ENCODE data around the gene IRF2BPL. TPM values are rescaled to one million over a fixed set of nuclear protein-coding genes. Genes with fewer than 3 reads are reported as not detected.

The IRF2BPL gene
- total RNA-seq, 1 donor from 2014 or later: 4.8 TPM

- peak; percentile 80 for TF ChIP-seq EZH2 (IDR thresholded peaks at IDR 0.05)
- TF ChIP-seq CTCF (IDR thresholded peaks at IDR 0.05): no peak
- TF ChIP-seq EZH2phosphoT487 (IDR thresholded peaks at IDR 0.05): peak; percentile 71
- Mint-ChIP-seq H3K4me1 (peaks cover 61% of the 10 kb centered on the region), H3K36me3 (peaks cover 2% of the 10 kb centered on the region), H3K9me3 (no peaks in the 10 kb centered on the region), H3K27ac (peak overlapping the region; percentile 66), H3K27me3 (ENCODE audit: insufficient read depth, low read depth) (peaks cover 6% of the 10 kb centered on the region), H3K4me3 (peak overlapping the region; percentile 90)
- H3K27ac ChIP-seq: no peak overlapping the region
- peaks cover 26% of the 10 kb centered on the region for H4K20me1 ChIP-seq (ENCODE audit: low read depth)
- no peaks in the 10 kb centered on the region for H3K9me3 ChIP-seq (ENCODE audit: low read depth)
- H3K36me3 ChIP-seq: no peaks in the 10 kb centered on the region
- no peak overlapping the region for H2AFZ ChIP-seq (replicated peaks)
- H3K27me3 ChIP-seq: peaks cover 33% of the 10 kb centered on the region
- peak; percentile 52 for DNase-seq (ENCODE audit: low spot score)
- H3K9ac ChIP-seq: no peak overlapping the region
- peak overlapping the region; percentile 63 for H3K4me3 ChIP-seq
- peaks cover 52% of the 10 kb centered on the region for H3K4me1 ChIP-seq
- peaks cover 26% of the 10 kb centered on the region for H3K79me2 ChIP-seq (ENCODE audit: low read depth)
- peaks cover 43% of the 10 kb centered on the region for H3F3A ChIP-seq (ENCODE audit: low read depth)
- H3K4me2 ChIP-seq: peak overlapping the region; percentile 95
These were observed 2.2 kb downstream of the IRF2BPL start for GRCh38 chr14:77026166-77026929.

DNA sequence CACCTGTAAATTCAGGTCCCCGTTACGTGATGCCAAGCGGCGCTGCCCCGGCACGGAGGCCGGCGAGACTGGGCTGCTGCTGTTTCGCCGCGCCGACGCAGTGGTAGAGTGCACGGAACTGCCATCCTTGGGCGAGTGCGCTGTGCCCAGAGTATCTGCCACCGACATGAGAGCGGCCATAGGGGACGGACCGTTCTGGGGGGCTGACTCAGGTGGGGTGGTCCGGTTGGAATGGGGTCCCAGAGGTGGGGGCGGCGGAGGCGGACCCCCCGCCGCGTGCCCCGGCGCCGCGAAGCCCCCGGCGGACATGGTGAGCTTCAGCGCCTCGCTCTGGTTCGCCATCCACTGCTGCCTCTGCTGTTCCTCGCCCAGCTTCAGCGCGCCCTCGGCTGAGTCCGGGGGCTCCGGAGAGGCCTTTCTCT is 2.8 kb downstream of the IRF2BPL start:
- peaks cover 39% of the 10 kb centered on the region for H3F3A ChIP-seq (ENCODE audit: low read depth)
- Mint-ChIP-seq H3K27ac (no peak overlapping the region), H3K27me3 (ENCODE audit: insufficient read depth, low read depth) (peaks cover 6% of the 10 kb centered on the region), H3K9me3 (no peaks in the 10 kb centered on the region), H3K36me3 (peaks cover 2% of the 10 kb centered on the region), H3K4me1 (peaks cover 55% of the 10 kb centered on the region), H3K4me3 (peak overlapping the region; percentile 89)
- peaks cover 33% of the 10 kb centered on the region for H3K27me3 ChIP-seq
- no peak overlapping the region for H2AFZ ChIP-seq (replicated peaks)
- H3K9ac ChIP-seq: no peak overlapping the region
- no peaks in the 10 kb centered on the region for H3K36me3 ChIP-seq
- H3K4me2 ChIP-seq: peak overlapping the region; percentile 95
- peaks cover 52% of the 10 kb centered on the region for H3K4me1 ChIP-seq
- no peak overlapping the region for H3K27ac ChIP-seq
- peaks cover 26% of the 10 kb centered on the region for H4K20me1 ChIP-seq (ENCODE audit: low read depth)
- peak; percentile 65 for DNase-seq (ENCODE audit: low spot score)
- H3K9me3 ChIP-seq (ENCODE audit: low read depth): no peaks in the 10 kb centered on the region
- H3K79me2 ChIP-seq (ENCODE audit: low read depth): peaks cover 26% of the 10 kb centered on the region
- TF ChIP-seq CTCF (IDR thresholded peaks at IDR 0.05) (no peak), EZH2phosphoT487 (IDR thresholded peaks at IDR 0.05) (peak; percentile 4), EZH2 (IDR thresholded peaks at IDR 0.05) (no peak)
- H3K4me3 ChIP-seq: peak overlapping the region; percentile 63

DNA sequence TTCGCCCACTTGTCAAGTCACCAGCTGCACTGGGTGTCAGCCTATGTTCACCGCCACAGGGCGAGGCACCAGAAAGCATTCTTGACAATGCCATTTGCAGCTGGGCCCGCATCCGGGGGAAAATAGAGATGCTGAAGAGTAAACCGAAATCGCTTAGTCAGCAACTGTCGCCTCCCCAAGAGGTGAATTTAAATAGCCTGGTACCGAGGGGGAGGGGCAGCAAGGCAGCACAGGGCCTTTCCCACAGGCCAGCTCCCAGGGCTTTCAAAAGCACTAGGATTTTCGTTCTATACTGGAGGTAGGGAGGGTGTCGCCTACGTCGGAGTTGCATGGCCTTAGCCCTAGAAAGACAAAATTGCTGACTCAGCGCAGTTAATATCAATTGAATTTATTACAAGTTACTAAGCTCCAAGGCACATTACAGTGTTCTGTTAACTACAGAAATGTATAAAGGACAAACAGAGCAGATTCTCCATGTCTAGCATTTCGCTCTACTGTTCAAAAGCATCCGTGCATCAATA is 4.3 kb downstream of the IRF2BPL start:
- TF ChIP-seq EZH2 (IDR thresholded peaks at IDR 0.05) (no peak), EZH2phosphoT487 (IDR thresholded peaks at IDR 0.05) (no peak), CTCF (IDR thresholded peaks at IDR 0.05) (no peak)
- peak overlapping the region; percentile 28 for H3K4me3 ChIP-seq
- peaks cover 39% of the 10 kb centered on the region for H3F3A ChIP-seq (ENCODE audit: low read depth)
- H3K4me1 ChIP-seq: peaks cover 50% of the 10 kb centered on the region
- no peak overlapping the region for H3K27ac ChIP-seq
- H4K20me1 ChIP-seq (ENCODE audit: low read depth): peaks cover 26% of the 10 kb centered on the region
- peak overlapping the region; percentile 38 for H3K27ac Mint-ChIP-seq
- peaks cover 33% of the 10 kb centered on the region for H3K27me3 ChIP-seq
- H3K27me3 Mint-ChIP-seq (ENCODE audit: insufficient read depth, low read depth): peaks cover 5% of the 10 kb centered on the region
- peaks cover 2% of the 10 kb centered on the region for H3K36me3 Mint-ChIP-seq
- no peaks in the 10 kb centered on the region for H3K9me3 ChIP-seq (ENCODE audit: low read depth)
- H3K4me1 Mint-ChIP-seq: peaks cover 45% of the 10 kb centered on the region
- H3K4me3 Mint-ChIP-seq: peak overlapping the region; percentile 83
- no peaks in the 10 kb centered on the region for H3K36me3 ChIP-seq
- peak overlapping the region; percentile 95 for H3K4me2 ChIP-seq
- H3K79me2 ChIP-seq (ENCODE audit: low read depth): peaks cover 26% of the 10 kb centered on the region
- H3K9me3 Mint-ChIP-seq: no peaks in the 10 kb centered on the region
- peak; percentile 88 for DNase-seq (ENCODE audit: low spot score)
- H2AFZ ChIP-seq (replicated peaks): no peak overlapping the region
- H3K9ac ChIP-seq: no peak overlapping the region
